Trophoblast cell (in vitro differentiated cells and primary cell): ENCODE data around the gene SLC25A25.

Experiments used
- DNase-seq, 2 donors: peaks; one replicate each; pipeline ENCODE4 v3.0.0-alpha.2; 2016
- H2AFZ ChIP-seq: 2 replicates; pipeline ENCODE4 v1.6.1; 2013; ENCODE audit warnings: low read length, moderate library complexity, mild to moderate bottlenecking; ENCODE audit not compliant: insufficient read depth, poor library complexity
- H2AK5ac ChIP-seq: 2 replicates; pipeline ENCODE4 v1.6.1; 2013; ENCODE audit warnings: mild to moderate bottlenecking, low read length
- H2BK120ac ChIP-seq: 2 replicates; pipeline ENCODE4 v1.6.1; 2013; ENCODE audit warnings: low read length, mild to moderate bottlenecking, moderate library complexity; ENCODE audit not compliant: insufficient read depth, poor library complexity
- H2BK12ac ChIP-seq: 2 replicates; pipeline ENCODE4 v1.6.1; 2013; ENCODE audit warnings: mild to moderate bottlenecking, low read length, moderate library complexity
- H2BK5ac ChIP-seq: 2 replicates; pipeline ENCODE4 v1.6.1; 2013; ENCODE audit warnings: low read length, low read depth, moderate library complexity, mild to moderate bottlenecking; ENCODE audit not compliant: poor library complexity
- H3K14ac ChIP-seq: 2 replicates; pipeline ENCODE4 v1.6.1; 2013; ENCODE audit warnings: mild to moderate bottlenecking, low read length
- H3K18ac ChIP-seq: 2 replicates; pipeline ENCODE4 v1.6.1; 2013; ENCODE audit warnings: mild to moderate bottlenecking, low read length
- H3K23ac ChIP-seq: 2 replicates; pipeline ENCODE4 v1.6.1; 2013; ENCODE audit warnings: low read length
- H3K27ac ChIP-seq: 2 replicates; pipeline ENCODE4 v1.5.1; 2013; ENCODE audit warnings: low read depth, mild to moderate bottlenecking, inconsistent platforms, low read length, moderate library complexity
- H3K27me3 ChIP-seq: 2 replicates; pipeline ENCODE4 v1.6.1; 2013; ENCODE audit warnings: inconsistent platforms, mild to moderate bottlenecking, low read length, moderate library complexity; ENCODE audit not compliant: insufficient read depth
- H3K36me3 ChIP-seq, 2 experiments: 1 replicate in 1 of 2; 2 replicates in 1 of 2; pipeline ENCODE4 v1.6.1; 2013; ENCODE audit warnings: low read length in 2 of 2, mild to moderate bottlenecking in 2 of 2, moderate library complexity in 1 of 2; ENCODE audit not compliant: insufficient read depth in 2 of 2, control insufficient read depth in 1 of 2
- H3K4ac ChIP-seq: 2 replicates; pipeline ENCODE4 v1.6.1; 2013; ENCODE audit warnings: low read depth, mild to moderate bottlenecking, low read length, moderate library complexity
- H3K4me1 ChIP-seq, 2 experiments: 1 replicate in 1 of 2; 2 replicates in 1 of 2; pipeline ENCODE4 v1.6.1; 2013; ENCODE audit warnings: low read length in 2 of 2, mild to moderate bottlenecking in 2 of 2, moderate library complexity in 1 of 2; ENCODE audit not compliant: insufficient read depth in 2 of 2, control insufficient read depth in 1 of 2
- H3K4me2 ChIP-seq: 2 replicates; pipeline ENCODE4 v1.6.1; 2013; ENCODE audit warnings: inconsistent platforms, mild to moderate bottlenecking, low read length, moderate library complexity
- H3K4me3 ChIP-seq: 2 replicates; pipeline ENCODE4 v1.5.1; 2013; ENCODE audit warnings: mild to moderate bottlenecking, low read depth, low read length, inconsistent platforms
- H3K79me1 ChIP-seq: one replicate; pipeline ENCODE4 v1.6.1; 2013; ENCODE audit warnings: low read length
- H3K79me2 ChIP-seq: 2 replicates; pipeline ENCODE4 v1.6.1; 2013; ENCODE audit warnings: low read length, mild to moderate bottlenecking; ENCODE audit not compliant: control insufficient read depth, insufficient read depth, poor library complexity
- H3K9ac ChIP-seq: 2 replicates; pipeline ENCODE4 v1.6.1; 2013; ENCODE audit warnings: mild to moderate bottlenecking, low read length
- H3K9me3 ChIP-seq: 2 replicates; pipeline ENCODE4 v1.6.1; 2013; ENCODE audit warnings: low read depth, mild to moderate bottlenecking, control low read depth, inconsistent platforms, low read length; ENCODE audit not compliant: insufficient read depth
- H4K12ac ChIP-seq: 2 replicates; pipeline ENCODE4 v1.6.1; 2013; ENCODE audit warnings: low read depth, mild to moderate bottlenecking, low read length, moderate library complexity
- H4K8ac ChIP-seq: 2 replicates; pipeline ENCODE4 v1.6.1; 2013; ENCODE audit warnings: low read depth, mild to moderate bottlenecking, low read length, moderate library complexity
- H4K91ac ChIP-seq: one replicate; pipeline ENCODE4 v1.6.1; 2013; ENCODE audit warnings: low read depth, mild to moderate bottlenecking, low read length, moderate library complexity
- WGBS: extraction: QIAGEN DNeasy Blood & Tissue Kit; methylation state at CpG from one replicate; pipeline ENCODE4 v1.1.7; 2013; ENCODE audit warnings: missing lambda C conversion rate; ENCODE audit not compliant: insufficient read length, insufficient coverage; ENCODE audit errors: extremely low coverage; 5-methylcytosine and 5-hydroxymethylcytosine counted together

The SLC25A25 gene

DNA sequence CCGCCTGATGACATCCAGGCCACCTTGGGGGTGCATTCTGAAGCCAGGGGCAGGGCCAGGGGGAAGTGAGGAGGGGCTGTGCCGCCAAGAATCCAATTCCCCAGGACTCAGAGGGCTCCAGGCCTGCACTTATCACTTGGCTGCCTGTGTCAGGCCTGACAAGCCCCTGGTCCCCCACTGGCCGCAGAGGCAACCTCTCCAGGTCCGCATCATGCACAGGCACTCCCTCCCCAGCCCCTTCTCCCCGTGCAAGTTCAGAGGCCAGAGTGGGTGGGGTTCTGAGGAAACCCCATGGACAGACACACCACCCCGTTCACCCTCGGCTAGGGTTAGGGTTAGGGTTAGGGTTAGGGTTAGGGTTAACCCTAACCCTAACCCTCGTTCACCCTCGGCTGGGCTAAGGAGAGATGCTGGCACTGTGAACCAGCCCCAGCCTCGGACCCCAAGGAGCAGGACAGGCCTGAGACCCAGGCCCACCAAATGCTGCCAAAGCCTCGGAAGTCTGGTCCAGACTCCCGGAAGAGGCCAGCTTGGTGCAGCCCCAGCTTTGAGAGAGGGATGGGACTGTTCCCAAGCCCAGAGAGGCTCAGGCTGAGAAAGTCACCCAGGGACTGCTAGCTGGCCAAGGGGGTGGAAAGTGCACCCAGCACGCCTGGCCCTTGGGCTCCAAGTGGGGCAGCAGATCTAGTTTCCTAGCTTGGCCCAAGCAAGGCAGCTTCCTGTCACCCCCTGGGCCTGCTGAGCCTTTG is 86.1 kb downstream of the SLC25A25 start:
- Histone ChIP-seq H4K12ac (no peak overlapping the region), H2AFZ (no peak overlapping the region), H3K4me3 (no peak overlapping the region), H3K79me2 (no peaks in the 10 kb centered on the region), H3K18ac (no peak overlapping the region), H4K91ac (no peak overlapping the region), H3K14ac (no peak overlapping the region), H2BK120ac (no peak overlapping the region), H3K9ac (no peak overlapping the region), H3K27me3 (no peaks in the 10 kb centered on the region), H2BK5ac (no peak overlapping the region), H3K4me2 (no peak overlapping the region), H3K27ac (no peak overlapping the region), H3K79me1 (no peaks in the 10 kb centered on the region), H3K4ac (no peak overlapping the region), H3K23ac (no peak overlapping the region), H3K4me1 (no peaks in the 10 kb centered on the region), H3K36me3 (no peaks in the 10 kb centered on the region), H2BK12ac (no peak overlapping the region), H3K9me3 (no peaks in the 10 kb centered on the region), H2AK5ac (no peak overlapping the region), H4K8ac (no peak overlapping the region)
- no peak for DNase-seq
- no CpG with 5 or more reads among the region's 13 CpGs for WGBS

DNA sequence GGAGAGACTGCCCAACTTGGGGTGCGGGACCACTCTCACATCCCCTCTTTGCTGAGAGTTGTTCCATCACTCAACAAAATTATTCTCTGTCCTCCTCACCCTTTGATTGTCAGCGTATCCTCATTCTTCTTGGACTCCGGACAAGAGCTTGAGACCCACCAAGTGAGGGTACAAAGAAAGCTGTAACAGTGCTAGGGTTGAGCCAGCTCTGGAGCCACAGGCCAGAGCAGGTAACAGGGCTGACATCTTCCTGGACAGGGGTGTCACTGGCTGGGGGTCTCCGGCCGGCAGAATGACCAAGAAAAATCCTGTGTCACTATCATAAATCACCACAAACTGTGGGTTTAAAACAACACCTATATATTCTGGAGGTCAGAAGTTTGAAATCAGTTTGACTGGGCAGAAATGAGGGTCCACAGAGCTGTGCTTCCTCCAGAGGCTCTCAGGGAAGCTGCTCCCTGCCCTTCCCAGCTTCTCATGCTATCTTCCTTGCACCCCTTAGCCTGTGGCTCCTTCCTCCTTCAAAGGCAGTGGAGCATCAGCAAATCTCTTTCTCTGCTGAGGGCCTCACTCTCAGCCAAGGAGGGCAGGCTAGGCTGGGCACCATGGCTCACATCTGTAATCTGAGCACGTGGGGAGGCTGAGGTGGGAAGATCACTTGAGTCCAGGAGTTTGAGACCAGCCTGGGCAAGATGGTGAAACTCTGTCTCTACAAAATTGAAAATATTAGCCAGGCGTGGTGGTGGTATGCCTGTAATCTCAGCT is 87.9 kb downstream of the SLC25A25 start:
- Histone ChIP-seq H3K23ac (no peak overlapping the region), H2BK12ac (no peak overlapping the region), H3K79me2 (peaks cover 5% of the 10 kb centered on the region), H3K9me3 (no peaks in the 10 kb centered on the region), H4K8ac (no peak overlapping the region), H3K18ac (no peak overlapping the region), H3K4ac (no peak overlapping the region), H3K4me2 (no peak overlapping the region), H3K36me3 (no peaks in the 10 kb centered on the region), H3K9ac (no peak overlapping the region), H2BK120ac (no peak overlapping the region), H3K27ac (no peak overlapping the region), H2BK5ac (no peak overlapping the region), H3K4me3 (no peak overlapping the region), H4K12ac (no peak overlapping the region), H2AFZ (no peak overlapping the region), H3K14ac (no peak overlapping the region), H4K91ac (no peak overlapping the region), H2AK5ac (no peak overlapping the region), H3K4me1 (peaks cover 5 to 9% of the 10 kb centered on the region in 2 experiments), H3K79me1 (peaks cover 12% of the 10 kb centered on the region), H3K27me3 (no peaks in the 10 kb centered on the region)
- DNase-seq = no peak
- WGBS = no CpG with 5 or more reads among the region's 7 CpGs
